Tibial artery (tissue), 4 donors: ENCODE data around the gene EIF4A2.
"Not testable (repeated sequence)": the region's sequence is repeated elsewhere in the genome, so short reads cannot be mapped to it uniquely, and the experiment has no call there.

Experiments used
- DNase-seq, 2 donors: peaks; one replicate each; pipeline ENCODE4 v3.0.0-alpha.2; 2019
- H3K27ac ChIP-seq, 2 donors: fragments of 200-600 bp; sonication (generic) in 1 of 2; 1 replicate in 1 of 2; 2 replicates in 1 of 2; pipeline ENCODE4 v1.5.1; 2018 to 2019; ENCODE audit warnings: mild to moderate bottlenecking in 1 of 2
- H3K27me3 ChIP-seq, 2 donors: fragments of 200-600 bp; sonication (generic) in 1 of 2; one replicate each; pipeline versions ENCODE4 v1.5.1 to v1.6.0; 2016 to 2019
- H3K36me3 ChIP-seq, 3 donors: fragments of 200-600 bp; sonication (generic) in 2 of 3; one replicate each; pipeline ENCODE4 v1.5.1; 2016 to 2019; ENCODE audit warnings: mild to moderate bottlenecking in 2 of 3
- H3K4me1 ChIP-seq, 4 donors: fragments of 200-600 bp; sonication (generic) in 2 of 4; 1 replicate in 3 of 4; 2 replicates in 1 of 4; pipeline ENCODE4 v1.5.1; 2016 to 2019
- H3K4me3 ChIP-seq, 2 donors: fragments of 200-600 bp; sonication (generic) in 1 of 2; 1 replicate in 1 of 2; 2 replicates in 1 of 2; pipeline ENCODE4 v1.5.1; 2018 to 2019; ENCODE audit warnings: mild to moderate bottlenecking in 2 of 2
- H3K9me3 ChIP-seq, 3 donors: fragments of 200-600 bp; sonication (generic) in 1 of 3; one replicate each; pipeline ENCODE4 v1.5.1; 2016 to 2019
- intact Hi-C: fragments of 100-400 bp; cut with DNase I; formaldehyde crosslinking; loops from one replicate; pipeline ENCODE4 v1.15.0; 2023; ENCODE audit warnings: low total_unique reads
- TF ChIP-seq, protein P1 (sequence below), 2 experiments: fragments of 200-600 bp in 1 of 2; fragments of 450-650 bp in 1 of 2; IDR thresholded peaks; one replicate each; pipeline ENCODE4 v1.5.1; 2017 to 2019; ENCODE audit warnings: antibody characterized with exemption in 2 of 2, mild to moderate bottlenecking in 1 of 2, moderate library complexity in 1 of 2

EIF4A2 gene

DNA sequence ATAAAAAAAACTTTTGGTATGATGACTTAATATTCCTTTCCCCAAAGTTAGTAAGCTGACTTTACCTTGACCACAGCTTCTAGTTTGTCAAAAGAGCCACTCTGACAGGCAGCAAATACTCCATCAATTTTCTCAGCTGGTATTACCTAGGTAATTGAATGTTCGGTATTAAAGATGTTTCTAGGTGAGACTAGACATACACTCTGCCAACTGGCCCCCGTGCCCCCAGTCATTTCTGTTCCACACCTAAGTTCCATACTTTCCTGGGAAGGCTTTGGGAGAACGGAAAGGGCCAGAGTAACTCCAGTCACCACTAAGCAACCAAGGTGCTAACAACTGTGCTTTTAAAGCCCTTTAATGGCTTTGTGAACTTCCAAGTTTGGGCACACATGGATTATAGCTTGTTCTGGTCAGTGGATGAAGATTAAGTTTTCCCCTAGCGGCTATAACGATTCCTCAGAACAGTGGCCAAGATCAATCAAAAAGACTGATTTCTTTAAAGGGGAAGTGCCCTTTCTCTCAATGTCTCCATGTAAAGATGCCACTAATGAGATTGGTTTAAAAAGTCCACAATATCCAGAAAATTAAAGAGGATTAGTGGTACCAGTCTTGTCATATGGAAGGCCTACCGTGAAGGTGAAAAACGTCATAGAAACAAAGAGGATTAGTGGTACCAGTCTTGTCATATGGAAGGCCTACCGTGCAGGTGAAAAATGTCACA, 7.0 kb downstream of the EIF4A2 start:
- TF ChIP-seq, protein P1, sequence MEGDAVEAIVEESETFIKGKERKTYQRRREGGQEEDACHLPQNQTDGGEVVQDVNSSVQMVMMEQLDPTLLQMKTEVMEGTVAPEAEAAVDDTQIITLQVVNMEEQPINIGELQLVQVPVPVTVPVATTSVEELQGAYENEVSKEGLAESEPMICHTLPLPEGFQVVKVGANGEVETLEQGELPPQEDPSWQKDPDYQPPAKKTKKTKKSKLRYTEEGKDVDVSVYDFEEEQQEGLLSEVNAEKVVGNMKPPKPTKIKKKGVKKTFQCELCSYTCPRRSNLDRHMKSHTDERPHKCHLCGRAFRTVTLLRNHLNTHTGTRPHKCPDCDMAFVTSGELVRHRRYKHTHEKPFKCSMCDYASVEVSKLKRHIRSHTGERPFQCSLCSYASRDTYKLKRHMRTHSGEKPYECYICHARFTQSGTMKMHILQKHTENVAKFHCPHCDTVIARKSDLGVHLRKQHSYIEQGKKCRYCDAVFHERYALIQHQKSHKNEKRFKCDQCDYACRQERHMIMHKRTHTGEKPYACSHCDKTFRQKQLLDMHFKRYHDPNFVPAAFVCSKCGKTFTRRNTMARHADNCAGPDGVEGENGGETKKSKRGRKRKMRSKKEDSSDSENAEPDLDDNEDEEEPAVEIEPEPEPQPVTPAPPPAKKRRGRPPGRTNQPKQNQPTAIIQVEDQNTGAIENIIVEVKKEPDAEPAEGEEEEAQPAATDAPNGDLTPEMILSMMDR (IDR thresholded peaks at IDR 0.05), result no peak
- Histone ChIP-seq H3K4me3 (no peak overlapping the region), H3K36me3 (peaks cover 44 to 63% (median 57%) of the 10 kb centered on the region in 3 donors), H3K9me3 (no peaks in the 10 kb centered on the region), H3K4me1 (peaks cover 0 to 39% (median 26%) of the 10 kb centered on the region in 4 donors), H3K27me3 (no peaks in the 10 kb centered on the region), H3K27ac (no peak overlapping the region)
- intact Hi-C loops, result no loop called here
- DNase-seq, result no peak

DNA sequence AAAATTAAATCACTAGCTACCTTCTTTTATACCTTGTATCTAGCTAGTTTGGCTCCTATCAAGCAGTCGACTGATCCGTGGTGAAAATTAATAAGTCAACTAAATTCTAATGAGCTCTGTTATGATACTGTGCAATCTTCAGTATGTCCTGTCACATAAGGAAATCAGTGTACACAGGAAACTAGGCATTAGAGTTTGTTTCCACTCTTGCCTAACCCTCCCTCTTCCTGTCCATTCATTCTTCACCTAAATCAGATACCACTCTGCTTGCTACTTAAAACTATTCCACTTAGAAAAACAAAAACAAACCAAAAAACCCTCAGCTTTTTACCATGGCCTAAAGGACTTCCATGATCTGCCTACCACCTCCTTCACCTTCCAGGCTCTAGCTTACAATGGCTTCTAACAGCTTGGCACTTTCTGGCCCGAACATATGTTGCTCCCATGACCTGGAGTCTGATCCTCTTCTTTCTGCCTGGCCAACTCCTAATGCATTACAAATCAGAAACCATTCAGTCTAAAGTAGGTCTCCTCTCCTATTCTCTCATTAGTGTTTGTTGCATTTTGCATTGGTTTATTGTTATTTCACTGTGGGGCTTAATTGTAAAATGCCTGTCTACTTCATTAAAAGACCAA, 15.0 kb downstream of the EIF4A2 start:
- intact Hi-C loops, result no loop called here
- Histone ChIP-seq H3K9me3 (no peaks in the 10 kb centered on the region), H3K4me3 (no peak overlapping the region), H3K4me1 (no peaks in the 10 kb centered on the region), H3K27ac (no peak overlapping the region), H3K36me3 (peaks cover 6 to 50% (median 18%) of the 10 kb centered on the region in 3 donors), H3K27me3 (no peaks in the 10 kb centered on the region)
- no peak for DNase-seq
- TF ChIP-seq, protein P1 (IDR thresholded peaks at IDR 0.05), result no peak

DNA sequence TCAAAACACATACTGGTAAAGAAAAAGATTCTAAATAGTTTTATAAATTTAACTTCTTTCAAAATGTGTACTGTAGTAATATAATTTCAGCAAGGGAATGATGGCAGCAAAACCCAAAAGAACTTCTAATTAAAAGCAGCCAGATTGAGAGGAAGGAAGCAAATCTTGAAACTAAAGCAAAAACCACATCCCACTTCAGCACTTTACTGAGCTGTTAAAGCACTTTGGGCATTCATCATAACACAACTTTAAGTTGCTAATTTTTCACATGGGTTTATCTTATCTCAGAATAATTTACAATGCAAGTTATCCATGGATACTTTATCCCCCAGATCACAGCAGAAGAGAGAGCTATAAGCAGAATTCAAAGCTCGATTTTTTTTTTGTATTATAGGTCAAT, 16.9 kb downstream of the EIF4A2 start:
- Histone ChIP-seq H3K4me1 (peaks cover 0 to 3% (median 3%) of the 10 kb centered on the region in 4 donors), H3K27me3 (no peaks in the 10 kb centered on the region), H3K36me3 (peaks cover 6 to 46% (median 13%) of the 10 kb centered on the region in 3 donors), H3K27ac (no peak overlapping the region), H3K4me3 (no peak overlapping the region), H3K9me3 (no peaks in the 10 kb centered on the region)
- TF ChIP-seq, protein P1 (IDR thresholded peaks at IDR 0.05), result no peak
- no peak for DNase-seq
- intact Hi-C loops, result no loop called here

DNA sequence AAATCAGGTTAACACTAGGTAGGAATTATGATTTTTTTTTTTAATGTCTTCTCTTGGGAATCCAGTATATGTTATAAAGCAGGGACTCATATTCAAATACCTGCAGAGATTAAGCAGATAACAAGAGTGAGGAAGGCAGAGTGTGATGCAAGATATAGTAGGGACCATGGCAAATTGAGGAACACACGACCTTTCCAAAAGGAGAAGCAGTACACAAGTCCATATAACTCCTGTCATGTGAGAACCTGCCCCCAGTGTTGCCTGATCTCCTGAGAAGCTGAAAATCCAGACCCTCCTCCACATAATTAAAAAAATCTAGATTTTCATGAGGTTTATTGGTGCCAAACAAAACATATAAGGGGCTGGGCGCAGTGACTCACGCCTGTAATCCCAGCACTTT, 19.3 kb downstream of the EIF4A2 start:
- DNase-seq, result no peak
- H3K4me3 ChIP-seq, result no peak overlapping the region
- intact Hi-C loops, result no loop called here
- no peaks in the 10 kb centered on the region for H3K9me3 ChIP-seq
- peaks cover 5 to 36% (median 6%) of the 10 kb centered on the region in 3 donors for H3K36me3 ChIP-seq
- no peak overlapping the region for H3K27ac ChIP-seq
- H3K27me3 ChIP-seq, result no peaks in the 10 kb centered on the region
- peaks cover 0 to 16% (median 14%) of the 10 kb centered on the region in 4 donors for H3K4me1 ChIP-seq
- TF ChIP-seq, protein P1 (IDR thresholded peaks at IDR 0.05), result no peak

DNA sequence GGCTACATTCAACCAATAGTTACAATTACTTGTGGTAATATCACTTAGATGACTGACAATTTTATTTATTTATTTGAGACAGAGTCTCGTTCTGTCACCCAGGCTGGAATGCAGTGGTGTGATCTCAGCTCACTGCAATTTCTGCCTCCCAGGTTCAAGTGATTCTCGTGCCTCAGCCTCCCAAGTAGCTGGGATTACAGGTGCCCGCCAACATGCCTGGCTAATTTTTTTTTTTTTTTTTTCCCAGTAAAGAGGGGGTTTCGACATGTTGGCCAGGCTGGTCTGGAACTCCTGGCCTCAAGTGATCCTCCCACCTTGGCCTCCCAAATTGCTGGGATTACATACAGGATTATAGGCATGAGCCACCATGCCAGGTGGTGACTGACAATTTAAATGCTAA, 20.1 kb downstream of the EIF4A2 start:
- H3K36me3 ChIP-seq, result peaks cover 5 to 31% (median 6%) of the 10 kb centered on the region in 3 donors
- H3K9me3 ChIP-seq, intact Hi-C loops, H3K4me3 ChIP-seq, H3K27me3 ChIP-seq, H3K27ac ChIP-seq, DNase-seq: not testable (repeated sequence)
- H3K4me1 ChIP-seq, result peaks cover 0 to 16% (median 14%) of the 10 kb centered on the region in 4 donors
